Trophoblast cell (in vitro differentiated cells and primary cell): ENCODE results near the gene SNED1.
A peak's percentile ranks its signal among the peaks of the same experiment; 100 is the strongest.

Source experiments
- DNase-seq, 2 donors: peaks; one replicate each; pipeline ENCODE4 v3.0.0-alpha.2; 2016
- H2AFZ ChIP-seq: 2 replicates; pipeline ENCODE4 v1.6.1; 2013; ENCODE audit warnings: low read length, moderate library complexity, mild to moderate bottlenecking; ENCODE audit not compliant: insufficient read depth, poor library complexity
- H2AK5ac ChIP-seq: 2 replicates; pipeline ENCODE4 v1.6.1; 2013; ENCODE audit warnings: mild to moderate bottlenecking, low read length
- H2BK120ac ChIP-seq: 2 replicates; pipeline ENCODE4 v1.6.1; 2013; ENCODE audit warnings: low read length, mild to moderate bottlenecking, moderate library complexity; ENCODE audit not compliant: insufficient read depth, poor library complexity
- H2BK12ac ChIP-seq: 2 replicates; pipeline ENCODE4 v1.6.1; 2013; ENCODE audit warnings: mild to moderate bottlenecking, low read length, moderate library complexity
- H2BK5ac ChIP-seq: 2 replicates; pipeline ENCODE4 v1.6.1; 2013; ENCODE audit warnings: low read length, low read depth, moderate library complexity, mild to moderate bottlenecking; ENCODE audit not compliant: poor library complexity
- H3K14ac ChIP-seq: 2 replicates; pipeline ENCODE4 v1.6.1; 2013; ENCODE audit warnings: mild to moderate bottlenecking, low read length
- H3K18ac ChIP-seq: 2 replicates; pipeline ENCODE4 v1.6.1; 2013; ENCODE audit warnings: mild to moderate bottlenecking, low read length
- H3K23ac ChIP-seq: 2 replicates; pipeline ENCODE4 v1.6.1; 2013; ENCODE audit warnings: low read length
- H3K27ac ChIP-seq: 2 replicates; pipeline ENCODE4 v1.5.1; 2013; ENCODE audit warnings: low read depth, mild to moderate bottlenecking, inconsistent platforms, low read length, moderate library complexity
- H3K27me3 ChIP-seq: 2 replicates; pipeline ENCODE4 v1.6.1; 2013; ENCODE audit warnings: inconsistent platforms, mild to moderate bottlenecking, low read length, moderate library complexity; ENCODE audit not compliant: insufficient read depth
- H3K36me3 ChIP-seq, 2 experiments: 1 replicate in 1 of 2; 2 replicates in 1 of 2; pipeline ENCODE4 v1.6.1; 2013; ENCODE audit warnings: low read length in 2 of 2, mild to moderate bottlenecking in 2 of 2, moderate library complexity in 1 of 2; ENCODE audit not compliant: insufficient read depth in 2 of 2, control insufficient read depth in 1 of 2
- H3K4ac ChIP-seq: 2 replicates; pipeline ENCODE4 v1.6.1; 2013; ENCODE audit warnings: low read depth, mild to moderate bottlenecking, low read length, moderate library complexity
- H3K4me1 ChIP-seq, 2 experiments: 1 replicate in 1 of 2; 2 replicates in 1 of 2; pipeline ENCODE4 v1.6.1; 2013; ENCODE audit warnings: low read length in 2 of 2, mild to moderate bottlenecking in 2 of 2, moderate library complexity in 1 of 2; ENCODE audit not compliant: insufficient read depth in 2 of 2, control insufficient read depth in 1 of 2
- H3K4me2 ChIP-seq: 2 replicates; pipeline ENCODE4 v1.6.1; 2013; ENCODE audit warnings: inconsistent platforms, mild to moderate bottlenecking, low read length, moderate library complexity
- H3K4me3 ChIP-seq: 2 replicates; pipeline ENCODE4 v1.5.1; 2013; ENCODE audit warnings: mild to moderate bottlenecking, low read depth, low read length, inconsistent platforms
- H3K79me1 ChIP-seq: one replicate; pipeline ENCODE4 v1.6.1; 2013; ENCODE audit warnings: low read length
- H3K79me2 ChIP-seq: 2 replicates; pipeline ENCODE4 v1.6.1; 2013; ENCODE audit warnings: low read length, mild to moderate bottlenecking; ENCODE audit not compliant: control insufficient read depth, insufficient read depth, poor library complexity
- H3K9ac ChIP-seq: 2 replicates; pipeline ENCODE4 v1.6.1; 2013; ENCODE audit warnings: mild to moderate bottlenecking, low read length
- H3K9me3 ChIP-seq: 2 replicates; pipeline ENCODE4 v1.6.1; 2013; ENCODE audit warnings: low read depth, mild to moderate bottlenecking, control low read depth, inconsistent platforms, low read length; ENCODE audit not compliant: insufficient read depth
- H4K12ac ChIP-seq: 2 replicates; pipeline ENCODE4 v1.6.1; 2013; ENCODE audit warnings: low read depth, mild to moderate bottlenecking, low read length, moderate library complexity
- H4K8ac ChIP-seq: 2 replicates; pipeline ENCODE4 v1.6.1; 2013; ENCODE audit warnings: low read depth, mild to moderate bottlenecking, low read length, moderate library complexity
- H4K91ac ChIP-seq: one replicate; pipeline ENCODE4 v1.6.1; 2013; ENCODE audit warnings: low read depth, mild to moderate bottlenecking, low read length, moderate library complexity
- WGBS: extraction: QIAGEN DNeasy Blood & Tissue Kit; methylation state at CpG from one replicate; pipeline ENCODE4 v1.1.7; 2013; ENCODE audit warnings: missing lambda C conversion rate; ENCODE audit not compliant: insufficient read length, insufficient coverage; ENCODE audit errors: extremely low coverage; 5-methylcytosine and 5-hydroxymethylcytosine counted together

Gene SNED1

DNA sequence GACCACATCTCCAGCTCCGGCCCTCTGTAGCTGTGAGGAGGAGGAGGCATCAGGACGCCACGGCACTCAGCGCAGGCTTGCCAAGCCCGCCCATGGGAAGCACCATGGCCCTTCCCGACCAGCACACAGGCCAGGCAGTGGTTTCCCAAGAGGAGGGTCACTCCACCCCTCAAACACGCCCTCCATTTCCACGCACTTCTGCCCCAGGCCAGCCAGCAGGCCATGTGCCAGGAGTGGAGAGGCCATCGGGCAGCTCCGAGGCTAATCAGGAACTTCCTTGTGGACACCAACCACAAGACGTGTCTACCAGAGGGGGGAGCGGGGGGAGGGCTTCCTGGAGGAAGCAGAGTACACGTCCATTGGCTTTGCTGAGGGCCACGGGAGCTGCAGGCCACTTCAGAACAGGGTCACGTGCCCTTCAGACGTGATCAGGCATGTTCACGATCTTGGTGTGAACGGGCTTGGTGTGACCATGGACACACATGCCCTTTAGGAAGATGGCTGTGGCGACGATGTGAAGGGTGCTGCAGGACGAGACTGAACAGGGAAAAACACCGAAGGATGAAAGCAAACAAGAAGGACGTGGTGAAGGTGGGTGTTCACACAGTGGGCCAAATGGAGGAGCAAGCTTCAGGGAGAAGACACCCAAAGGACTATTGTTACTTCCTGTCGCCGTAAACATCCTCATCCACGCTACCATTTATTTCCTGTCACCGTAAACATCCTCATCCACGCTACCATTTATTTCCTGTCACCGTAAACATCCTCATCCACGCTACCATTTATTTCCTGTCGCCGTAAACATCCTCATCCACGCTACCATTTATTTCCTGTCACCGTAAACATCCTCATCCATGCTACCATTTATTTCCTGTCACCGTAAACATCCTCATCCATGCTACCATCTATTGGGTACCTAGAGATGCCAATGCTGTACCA is 110.1 kb downstream of the SNED1 start:
- H4K12ac ChIP-seq = no peak overlapping the region
- DNase-seq = no peak
- no peak overlapping the region for H2AK5ac ChIP-seq
- H3K9me3 ChIP-seq = peaks cover 3% of the 10 kb centered on the region
- no peak overlapping the region for H3K23ac ChIP-seq
- H3K27me3 ChIP-seq = no peaks in the 10 kb centered on the region
- H3K36me3 ChIP-seq = peaks cover 21% of the 10 kb centered on the region in 2 experiments
- no peak overlapping the region for H2BK5ac ChIP-seq
- H3K27ac ChIP-seq = no peak overlapping the region
- no peak overlapping the region for H3K4me2 ChIP-seq
- no peaks in the 10 kb centered on the region for H3K4me1 ChIP-seq
- no peak overlapping the region for H3K4ac ChIP-seq
- no peaks in the 10 kb centered on the region for H3K79me1 ChIP-seq
- no CpG with 5 or more reads among the region's 35 CpGs for WGBS
- no peak overlapping the region for H3K18ac ChIP-seq
- no peak overlapping the region for H3K14ac ChIP-seq
- H3K79me2 ChIP-seq = no peaks in the 10 kb centered on the region
- no peak overlapping the region for H3K9ac ChIP-seq
- no peak overlapping the region for H2BK12ac ChIP-seq
- H2BK120ac ChIP-seq = no peak overlapping the region
- H4K91ac ChIP-seq = no peak overlapping the region
- H4K8ac ChIP-seq = no peak overlapping the region
- peak overlapping the region; percentile 36 for H3K4me3 ChIP-seq
- no peak overlapping the region for H2AFZ ChIP-seq

DNA sequence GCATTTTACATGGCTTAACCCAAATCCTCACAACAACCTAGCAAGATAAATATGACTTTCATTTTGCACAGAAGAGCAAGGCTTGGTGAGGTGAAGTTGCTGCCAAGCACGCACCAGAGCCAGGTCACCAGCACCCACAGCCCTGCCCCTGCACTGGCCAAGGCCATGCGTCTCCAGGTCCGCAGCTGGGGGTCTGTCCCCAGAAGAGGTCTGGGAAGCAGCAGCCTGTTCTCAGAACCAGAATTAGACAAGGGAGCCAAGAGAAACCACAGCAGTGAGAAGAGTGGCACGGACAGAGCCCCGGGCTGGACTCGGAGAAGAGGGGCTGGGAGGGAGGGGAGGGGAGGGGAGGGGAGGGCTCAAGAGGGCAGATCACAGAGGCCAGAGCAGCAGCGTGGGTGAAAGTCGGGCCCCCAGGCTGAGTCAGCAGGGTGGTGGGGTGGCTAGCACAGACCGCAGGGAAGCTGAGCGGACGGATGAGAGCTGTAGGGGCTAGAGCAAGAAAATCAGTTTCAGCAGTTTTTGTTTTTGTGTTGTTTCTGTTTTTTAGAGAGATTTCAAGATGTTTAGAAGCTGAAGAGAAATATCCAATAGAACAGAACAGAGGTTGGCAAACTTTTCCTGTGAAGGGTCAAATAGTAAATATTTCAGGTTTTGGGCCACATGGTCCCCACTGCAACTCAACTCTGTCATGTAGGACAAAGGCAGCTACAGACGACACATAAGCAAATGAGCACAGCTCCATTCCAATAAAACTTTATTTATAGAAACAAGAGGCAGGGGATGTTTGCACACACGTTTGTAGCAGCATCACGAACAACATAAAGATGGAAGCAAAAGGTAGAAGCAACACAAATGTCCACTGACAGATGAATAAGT is 111.0 kb downstream of the SNED1 start:
- peaks cover 3% of the 10 kb centered on the region for H3K9me3 ChIP-seq
- no peak overlapping the region for H2BK5ac ChIP-seq
- no peak overlapping the region for H3K4me2 ChIP-seq
- no peaks in the 10 kb centered on the region for H3K79me2 ChIP-seq
- no peak for DNase-seq
- WGBS = no CpG with 5 or more reads among the region's 14 CpGs
- no peaks in the 10 kb centered on the region for H3K27me3 ChIP-seq
- no peak overlapping the region for H2AK5ac ChIP-seq
- no peaks in the 10 kb centered on the region for H3K4me1 ChIP-seq
- no peak overlapping the region for H3K27ac ChIP-seq
- no peak overlapping the region for H4K8ac ChIP-seq
- no peak overlapping the region for H3K9ac ChIP-seq
- H3K4me3 ChIP-seq = no peak overlapping the region
- H3K14ac ChIP-seq = no peak overlapping the region
- H3K4ac ChIP-seq = no peak overlapping the region
- H3K18ac ChIP-seq = no peak overlapping the region
- no peak overlapping the region for H3K23ac ChIP-seq
- no peak overlapping the region for H2AFZ ChIP-seq
- H2BK12ac ChIP-seq = no peak overlapping the region
- no peak overlapping the region for H4K91ac ChIP-seq
- peaks cover 21 to 23% of the 10 kb centered on the region in 2 experiments for H3K36me3 ChIP-seq
- H4K12ac ChIP-seq = no peak overlapping the region
- H2BK120ac ChIP-seq = no peak overlapping the region
- H3K79me1 ChIP-seq = no peaks in the 10 kb centered on the region

DNA sequence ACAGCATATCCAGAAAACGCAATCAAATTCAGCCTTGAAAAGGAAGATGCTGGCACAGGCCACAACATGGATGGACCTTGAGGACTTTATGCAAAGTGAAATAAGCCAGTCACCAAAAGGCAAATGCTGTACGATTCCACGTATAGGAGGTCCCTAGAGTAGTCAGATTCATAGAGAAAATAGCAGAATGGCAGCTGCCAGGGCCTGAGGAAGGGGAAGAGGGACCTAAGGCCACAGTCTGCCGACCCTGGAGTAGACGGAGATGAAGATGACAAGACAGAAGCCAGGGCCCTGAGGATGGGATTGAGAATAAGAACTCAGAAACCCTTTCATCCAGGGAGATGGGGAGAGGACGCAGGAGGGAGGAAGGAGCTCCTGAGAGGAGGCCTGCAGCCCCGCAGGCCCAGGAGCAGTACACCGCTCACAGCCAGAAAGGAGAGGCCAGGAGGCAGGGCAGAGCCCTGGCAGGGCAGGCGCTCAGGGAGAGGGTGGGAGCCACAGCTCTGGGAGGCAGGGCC is 111.7 kb downstream of the SNED1 start:
- H2AK5ac ChIP-seq = no peak overlapping the region
- no peak overlapping the region for H3K4me3 ChIP-seq
- H3K9ac ChIP-seq = no peak overlapping the region
- no peaks in the 10 kb centered on the region for H3K27me3 ChIP-seq
- H3K14ac ChIP-seq = no peak overlapping the region
- no peak for DNase-seq
- no peaks in the 10 kb centered on the region for H3K79me1 ChIP-seq
- H4K8ac ChIP-seq = no peak overlapping the region
- H3K36me3 ChIP-seq = peaks cover 22 to 25% of the 10 kb centered on the region in 2 experiments
- H2BK120ac ChIP-seq = no peak overlapping the region
- no peak overlapping the region for H4K12ac ChIP-seq
- no CpG with 5 or more reads among the region's 9 CpGs for WGBS
- H3K23ac ChIP-seq = no peak overlapping the region
- no peak overlapping the region for H2AFZ ChIP-seq
- no peak overlapping the region for H3K18ac ChIP-seq
- no peaks in the 10 kb centered on the region for H3K79me2 ChIP-seq
- no peak overlapping the region for H3K4me2 ChIP-seq
- H3K27ac ChIP-seq = no peak overlapping the region
- no peaks in the 10 kb centered on the region for H3K4me1 ChIP-seq
- H3K4ac ChIP-seq = no peak overlapping the region
- no peak overlapping the region for H2BK12ac ChIP-seq
- no peak overlapping the region for H2BK5ac ChIP-seq
- H4K91ac ChIP-seq = no peak overlapping the region
- peaks cover 3% of the 10 kb centered on the region for H3K9me3 ChIP-seq

DNA sequence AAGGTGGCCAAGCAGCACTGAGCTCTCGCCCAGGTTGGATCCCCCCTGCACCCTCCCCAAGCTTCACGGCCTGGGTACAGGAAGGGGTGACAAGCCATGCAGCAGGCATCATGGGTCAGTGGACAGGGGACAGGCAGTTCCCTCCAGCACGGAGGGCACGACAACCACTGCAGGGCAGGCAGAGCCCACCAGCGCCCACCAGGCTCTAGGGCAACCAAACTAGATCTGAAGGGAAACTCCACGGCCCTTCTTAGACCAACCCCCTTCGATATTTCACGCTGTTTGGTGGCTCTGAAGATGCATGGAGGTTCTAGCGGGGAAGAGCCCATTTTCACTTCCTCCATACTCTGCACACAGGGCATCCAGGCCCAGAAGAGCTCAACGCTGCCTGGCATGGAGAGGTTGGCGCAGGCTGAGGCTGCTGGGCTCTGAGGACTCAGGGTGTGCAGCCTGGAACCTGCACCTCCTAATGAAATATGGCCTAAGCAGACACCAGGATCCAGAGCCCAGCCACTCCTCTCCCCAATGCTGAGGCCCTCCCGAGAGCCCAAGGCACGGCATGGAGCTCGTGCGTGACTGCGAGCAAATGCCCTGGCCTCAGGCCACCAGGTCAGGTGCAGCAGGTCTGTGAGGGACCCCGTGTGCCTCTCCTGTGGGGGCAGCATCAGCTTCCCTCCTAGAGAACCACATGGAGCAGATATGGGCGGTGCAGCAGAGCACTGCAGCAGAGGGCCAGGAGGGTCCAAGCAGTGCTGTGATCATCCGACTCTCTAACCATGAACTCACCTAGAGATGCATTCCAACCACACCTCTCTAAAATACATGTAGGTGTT is 112.4 kb downstream of the SNED1 start:
- Histone ChIP-seq H3K9ac (no peak overlapping the region), H4K91ac (no peak overlapping the region), H3K36me3 (peaks cover 22 to 25% of the 10 kb centered on the region in 2 experiments), H3K27ac (no peak overlapping the region), H2BK5ac (no peak overlapping the region), H3K14ac (no peak overlapping the region), H4K12ac (no peak overlapping the region), H2AK5ac (no peak overlapping the region), H3K4me1 (no peaks in the 10 kb centered on the region), H2BK120ac (no peak overlapping the region), H3K23ac (no peak overlapping the region), H3K9me3 (peaks cover 3% of the 10 kb centered on the region), H3K4me3 (no peak overlapping the region), H4K8ac (no peak overlapping the region), H3K18ac (no peak overlapping the region), H3K4ac (no peak overlapping the region), H3K79me1 (no peaks in the 10 kb centered on the region), H2BK12ac (no peak overlapping the region), H3K4me2 (no peak overlapping the region), H3K27me3 (no peaks in the 10 kb centered on the region), H2AFZ (no peak overlapping the region), H3K79me2 (no peaks in the 10 kb centered on the region)
- no peak for DNase-seq
- no CpG with 5 or more reads among the region's 19 CpGs for WGBS
